ENCODE results near the gene DTNB.
"Not testable (repeated sequence)": the region's sequence is repeated elsewhere in the genome, so short reads cannot be mapped to it uniquely, and the experiment has no call there.

DTNB gene

DNA sequence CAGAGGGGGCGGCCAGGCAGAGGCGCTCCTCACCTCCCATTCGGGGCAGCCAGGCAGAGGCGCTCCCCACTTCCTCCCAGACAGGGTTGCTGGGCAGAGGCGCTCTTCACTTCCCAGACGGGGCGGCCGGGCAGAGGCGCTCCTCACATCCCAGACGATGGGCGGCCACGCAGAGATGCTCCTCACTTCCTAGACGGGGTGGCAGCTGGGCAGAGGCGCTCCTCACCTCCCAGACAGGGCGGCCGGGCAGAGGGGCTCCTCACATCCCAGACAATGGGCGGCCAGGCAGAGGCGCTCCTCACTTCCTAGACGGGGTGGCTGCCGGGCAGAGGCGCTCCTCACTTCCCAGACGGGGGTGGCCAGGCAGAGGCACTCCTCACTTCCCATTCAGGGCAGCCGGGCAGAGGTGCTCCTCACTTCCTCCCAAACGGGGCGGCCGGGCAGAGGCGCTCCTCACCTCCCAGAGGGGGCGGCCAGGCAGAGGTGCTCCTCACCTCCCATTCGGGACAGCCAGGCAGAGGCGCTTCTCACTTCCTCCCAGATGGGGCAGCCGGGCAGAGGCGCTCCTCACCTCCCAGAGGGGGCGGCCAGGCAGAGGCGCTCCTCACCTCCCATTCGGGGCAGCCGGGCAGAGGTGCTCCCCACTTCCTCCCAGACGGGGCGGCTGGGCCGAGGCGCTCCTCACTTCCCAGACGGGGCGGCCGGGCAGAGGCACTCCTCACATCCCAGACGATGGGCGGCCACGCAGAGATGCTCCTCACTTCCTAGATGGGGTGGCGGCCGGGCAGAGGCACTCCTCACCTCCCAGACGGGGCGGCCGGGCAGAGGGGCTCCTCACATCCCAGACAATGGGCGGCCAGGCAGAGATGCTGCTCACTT is 137.7 kb downstream of the DTNB start:
- DNase-seq = not testable (repeated sequence)

DNA sequence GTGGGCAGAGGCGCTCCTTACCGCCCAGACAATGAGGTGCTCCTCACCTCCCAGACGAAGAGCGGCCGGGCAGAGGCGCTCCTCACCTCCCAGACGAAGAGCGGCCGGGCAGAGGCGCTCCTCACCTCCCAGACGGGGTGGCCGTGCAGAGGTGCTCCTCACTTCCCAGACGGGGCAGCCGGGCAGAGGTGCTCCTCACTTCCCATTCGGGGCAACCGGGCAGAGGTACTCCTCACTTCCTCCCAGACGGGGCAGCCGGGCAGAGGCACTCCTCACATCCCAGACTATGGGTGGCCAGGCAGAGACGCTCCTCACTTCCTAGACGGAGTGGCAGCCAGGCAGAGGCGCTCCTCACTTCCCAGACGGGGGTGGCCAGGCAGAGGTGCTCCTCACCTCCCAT is 138.4 kb downstream of the DTNB start:
- not testable (repeated sequence) for DNase-seq

DNA sequence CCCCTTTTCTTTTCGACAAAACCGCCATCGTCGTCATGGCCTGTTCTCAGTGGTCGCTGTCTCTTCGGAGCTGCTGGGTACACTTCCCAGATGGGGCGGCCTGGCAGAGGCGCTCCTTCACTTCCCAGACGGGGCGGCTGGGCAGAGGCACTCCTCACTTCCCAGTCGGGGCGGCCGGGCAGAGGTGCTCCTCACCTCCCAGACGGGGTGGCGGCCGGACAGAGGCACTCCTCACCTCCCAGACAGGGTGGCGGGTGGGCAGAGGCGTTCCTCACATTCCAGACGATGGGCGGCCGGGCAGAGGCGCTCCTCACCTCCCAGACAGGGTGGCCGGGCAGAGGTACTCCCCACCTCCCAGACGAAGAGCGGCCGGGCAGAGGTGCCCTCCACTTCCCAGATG is 138.9 kb downstream of the DTNB start:
- DNase-seq = no peak

DNA sequence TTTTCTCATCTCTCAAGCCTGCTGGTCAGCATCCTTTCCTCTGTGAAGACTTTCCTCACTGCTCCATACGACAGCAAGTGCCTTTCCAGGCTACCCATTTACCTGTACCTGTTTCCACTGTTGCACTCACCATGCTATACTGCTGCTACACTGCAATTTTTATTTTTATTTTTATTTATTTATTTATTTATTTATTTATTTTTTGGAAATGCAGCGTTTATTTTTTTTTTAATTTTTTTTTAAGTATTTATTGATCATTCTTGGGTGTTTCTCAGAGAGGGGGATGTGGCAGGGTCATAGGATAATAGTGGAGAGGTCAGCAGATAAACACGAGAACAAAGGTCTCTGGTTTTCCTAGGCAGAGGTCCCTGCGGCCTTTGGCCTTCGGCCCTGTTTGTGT is 139.6 kb downstream of the DTNB start:
- DNase-seq = not testable (repeated sequence)

DNA sequence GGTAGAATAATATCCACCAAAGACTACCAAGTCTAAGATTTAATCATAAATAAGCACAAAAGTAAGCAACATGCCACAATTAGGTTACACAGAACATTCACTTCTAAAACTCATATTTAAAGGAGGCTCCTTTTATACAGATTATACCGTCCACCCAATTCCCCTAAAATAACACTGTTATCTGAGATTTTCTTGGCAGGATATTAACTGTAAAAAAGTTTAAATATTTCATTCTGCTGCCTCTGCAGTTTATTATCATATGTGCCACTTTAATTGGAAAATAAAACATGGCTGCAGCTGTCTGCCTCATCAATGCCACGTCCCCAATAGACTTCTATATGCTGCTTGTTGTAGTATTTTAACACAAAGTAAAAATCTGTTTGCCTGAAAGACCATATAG is 140.9 kb downstream of the DTNB start:
- no peak for DNase-seq

DNA sequence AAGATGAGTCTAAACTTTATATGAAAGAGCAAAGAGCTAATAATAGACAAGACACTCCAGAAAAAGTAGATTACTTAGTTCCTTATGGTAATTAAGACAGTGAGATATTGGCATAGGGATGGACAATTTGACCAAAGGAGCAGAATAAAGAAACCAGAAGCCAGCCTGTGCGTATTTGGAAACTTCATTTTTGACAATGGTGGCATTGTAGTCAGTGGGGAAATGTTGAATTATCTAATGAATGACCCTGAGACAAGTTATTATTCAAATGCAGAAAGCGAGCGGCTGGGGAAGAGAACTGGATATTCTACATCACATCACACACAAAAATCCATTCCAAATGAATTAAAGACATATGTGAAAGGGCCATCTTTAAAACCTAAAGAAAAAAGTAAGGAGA is 144.3 kb downstream of the DTNB start:
- no peak for DNase-seq

DNA sequence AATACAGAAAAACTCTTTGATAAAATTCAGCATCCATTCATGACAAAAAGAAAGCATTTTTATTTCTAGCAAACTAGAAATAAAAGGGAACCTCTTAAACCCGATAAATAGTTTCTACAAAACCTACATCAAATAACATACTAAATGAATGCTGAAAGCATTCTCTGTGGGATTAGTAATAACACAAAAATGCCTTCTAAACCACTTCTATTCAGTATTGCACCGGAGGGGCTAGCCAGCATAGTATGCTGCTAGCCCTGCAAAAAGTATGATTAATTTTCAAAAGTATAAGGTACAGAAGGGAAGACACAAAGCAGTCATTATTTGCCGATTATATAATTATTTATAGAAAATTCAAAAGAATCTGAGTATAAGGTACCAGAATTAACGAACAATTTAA is 145.2 kb downstream of the DTNB start:
- no peak for DNase-seq

DNA sequence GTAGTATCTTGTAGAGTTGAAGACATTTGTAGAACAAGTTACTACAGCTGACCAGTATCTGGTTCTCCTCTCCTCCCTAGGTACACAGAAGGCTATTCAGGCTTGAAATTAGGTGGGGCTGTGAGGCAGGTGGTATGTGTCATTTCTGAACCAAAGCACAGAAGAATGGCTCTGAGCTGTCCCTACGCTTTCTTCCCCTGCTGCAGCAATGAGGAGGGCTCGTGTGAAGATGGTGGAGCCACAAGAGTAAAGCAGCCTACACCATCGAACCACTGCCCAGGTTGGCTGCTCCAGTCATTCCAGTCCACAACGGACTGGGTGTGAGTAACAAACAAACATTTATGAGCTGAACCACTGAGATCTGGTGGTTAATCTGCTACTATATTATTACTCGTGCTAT is 148.9 kb downstream of the DTNB start:
- DNase-seq = no peak

DNA sequence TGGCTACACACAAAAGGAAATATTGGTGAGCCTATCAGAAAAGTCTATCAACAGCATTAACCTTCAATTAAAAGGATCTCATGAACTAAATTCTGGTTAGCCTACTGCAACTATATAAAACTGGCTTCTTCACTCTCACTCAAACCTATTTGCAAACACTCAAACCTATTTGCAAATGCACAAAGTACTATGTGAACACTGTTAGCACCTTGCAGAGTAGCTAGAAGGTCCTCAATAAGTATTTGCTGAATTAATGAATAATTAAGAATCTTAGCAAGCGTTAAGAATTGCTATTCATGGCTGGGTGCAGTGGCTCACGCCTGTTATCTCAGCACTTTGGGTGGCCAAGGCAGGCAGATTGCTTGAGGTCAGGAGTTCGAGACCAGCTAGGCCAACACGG is 150.3 kb downstream of the DTNB start:
- no peak for DNase-seq

DNA sequence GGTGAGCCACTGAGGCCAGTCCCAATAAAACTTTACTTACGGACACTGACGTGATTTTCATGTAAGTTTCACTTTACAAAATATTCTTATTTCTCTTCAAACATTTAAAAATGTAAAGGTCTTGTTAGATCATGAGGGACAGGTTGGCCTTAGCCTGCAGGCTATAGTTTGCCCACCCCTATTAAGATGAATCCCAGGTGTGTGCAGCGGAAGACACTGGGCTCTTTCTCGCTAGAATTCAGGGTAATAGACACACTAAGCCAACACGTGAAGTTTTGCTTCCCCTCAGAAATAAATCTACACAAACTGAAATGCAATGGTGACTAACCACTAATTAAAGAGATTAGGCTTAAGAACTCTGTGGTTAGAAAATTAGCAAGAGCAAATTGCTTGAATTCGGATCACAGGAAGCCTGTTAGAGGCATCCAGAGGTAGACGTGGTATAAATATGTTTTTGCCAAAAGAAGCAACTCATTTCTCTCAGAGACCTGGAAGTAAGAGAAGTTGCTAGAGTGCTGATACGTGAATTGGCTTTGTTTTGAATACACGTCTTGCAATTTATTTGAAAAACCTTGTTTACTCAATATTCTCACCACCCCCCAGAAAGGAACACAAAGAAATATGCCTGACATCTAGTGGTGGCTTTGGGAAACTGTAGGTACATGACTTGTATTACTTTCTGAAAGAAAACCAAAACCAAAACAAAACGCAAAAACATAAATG is 151.6 kb downstream of the DTNB start:
- peak; percentile 18 for DNase-seq

DNA sequence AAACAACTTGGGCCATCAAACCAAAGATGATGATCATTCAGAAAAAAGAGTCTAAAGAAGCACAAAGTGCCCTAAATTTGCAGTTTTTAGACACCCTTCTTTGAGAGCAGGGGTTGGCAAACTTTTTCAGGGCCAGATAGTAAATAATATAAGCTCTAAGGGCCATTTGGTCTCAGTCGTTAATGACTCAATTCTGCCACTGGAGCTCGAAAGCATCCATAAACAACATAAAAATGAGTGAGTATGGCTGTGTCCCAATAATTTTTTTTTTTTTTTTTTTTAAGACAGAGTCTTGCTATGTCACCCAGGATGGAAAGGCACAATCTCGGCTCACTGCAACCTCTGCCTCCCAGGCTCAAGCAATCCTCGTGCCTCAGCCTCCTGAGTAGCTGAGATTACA is 152.3 kb downstream of the DTNB start:
- DNase-seq = no peak

DNA sequence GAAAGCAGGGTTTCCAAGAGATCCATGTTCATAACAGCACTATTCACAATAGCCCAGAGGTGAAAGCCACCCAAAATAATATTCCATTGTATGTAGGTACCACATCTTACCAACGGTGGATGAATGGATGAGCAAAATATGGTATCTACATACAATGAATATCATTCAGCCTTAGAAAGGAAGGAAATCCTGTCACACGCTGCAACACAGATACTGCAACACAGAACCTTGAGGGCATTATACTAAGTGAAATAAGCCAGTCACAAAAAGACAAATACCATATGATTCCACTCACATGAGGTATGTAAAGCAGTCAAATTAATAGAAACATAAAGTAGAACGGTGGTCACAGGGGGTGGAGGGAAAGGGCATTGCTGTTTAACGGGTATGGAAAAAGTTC is 155.7 kb downstream of the DTNB start:
- DNase-seq = no peak

DNA sequence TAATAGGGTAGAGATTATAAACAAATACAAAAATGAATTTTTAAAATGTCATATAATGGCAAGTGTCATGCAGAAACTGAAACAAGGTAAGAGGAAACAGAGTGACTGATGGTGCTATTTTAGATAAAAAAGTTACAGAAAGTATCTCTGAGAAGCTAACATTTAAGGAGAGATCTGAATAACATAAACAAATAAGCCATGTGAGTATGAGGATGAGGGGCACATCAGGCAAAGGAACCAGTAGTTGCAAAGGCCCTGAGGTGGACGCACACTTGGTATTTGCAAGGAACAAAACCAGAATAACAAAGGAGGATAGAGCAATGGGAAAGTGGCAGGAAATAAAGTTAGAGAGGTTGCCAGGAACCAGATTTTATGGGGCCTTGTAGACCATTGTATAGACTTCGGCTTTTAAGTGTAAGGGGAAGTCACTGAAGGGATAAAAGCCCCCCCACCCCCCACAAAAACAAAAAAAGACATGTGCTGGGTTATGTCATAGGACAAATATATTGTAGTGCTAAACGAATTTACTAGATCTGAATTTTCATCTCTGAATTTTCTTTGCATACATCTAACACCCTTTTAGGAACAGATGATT is 159.2 kb downstream of the DTNB start:
- DNase-seq = no peak

DNA sequence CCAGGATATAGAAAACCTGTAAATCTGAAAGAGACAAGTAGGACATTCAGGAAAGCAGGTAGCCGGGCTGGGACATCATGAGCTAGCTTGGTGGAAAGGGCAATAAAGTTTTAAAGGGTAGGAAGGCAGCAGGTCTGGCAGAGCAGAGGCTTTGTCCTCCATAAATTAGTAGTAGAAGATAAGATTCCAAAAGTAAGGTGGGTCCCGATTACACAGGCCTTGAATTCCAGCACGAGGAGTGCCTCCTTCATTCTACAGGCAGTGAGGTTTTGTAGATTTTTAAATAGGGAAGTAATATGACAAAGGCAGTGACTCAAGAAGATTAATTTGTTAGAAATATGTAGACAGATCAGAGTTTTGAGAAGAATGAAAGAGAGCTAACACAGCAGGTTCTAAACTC is 160.7 kb downstream of the DTNB start:
- no peak for DNase-seq

DNA sequence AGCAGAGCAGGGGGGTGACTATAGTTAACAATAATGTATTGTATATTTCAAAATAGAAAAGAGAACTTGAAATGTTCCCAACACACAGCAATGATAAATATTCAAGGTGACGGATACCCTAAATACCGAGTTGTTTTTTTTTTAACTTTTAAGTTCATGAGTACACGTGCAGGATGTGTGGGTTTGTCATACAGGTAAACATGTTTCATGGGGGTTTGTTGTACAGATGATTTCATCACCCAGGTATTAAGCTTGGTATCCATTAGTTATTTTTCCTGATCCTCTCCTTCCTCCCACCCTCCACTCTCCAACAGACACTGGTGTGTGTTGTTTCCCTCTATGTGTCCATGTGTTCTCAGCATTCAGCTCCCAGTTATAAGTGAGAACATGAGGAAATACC is 167.2 kb downstream of the DTNB start:
- no peak for DNase-seq

DNA sequence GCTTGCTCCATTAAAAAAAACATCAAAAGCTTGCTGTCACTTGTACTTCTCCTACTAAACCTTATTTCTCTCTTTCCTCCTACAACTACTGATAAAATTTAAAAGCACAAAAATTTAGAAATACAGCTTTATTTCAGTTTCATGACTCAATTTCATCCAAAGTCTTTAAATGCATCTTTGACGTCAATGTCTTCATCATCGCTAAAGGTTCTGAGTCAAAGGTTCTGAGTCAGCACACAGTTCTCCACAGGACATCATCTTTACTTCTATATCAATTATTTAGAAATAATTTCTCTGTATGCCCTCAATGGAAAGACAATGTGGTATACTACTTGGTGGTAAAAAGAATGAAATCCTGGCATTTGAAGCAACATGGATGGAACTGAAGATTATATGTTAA is 167.8 kb downstream of the DTNB start:
- no peak for DNase-seq

DNA sequence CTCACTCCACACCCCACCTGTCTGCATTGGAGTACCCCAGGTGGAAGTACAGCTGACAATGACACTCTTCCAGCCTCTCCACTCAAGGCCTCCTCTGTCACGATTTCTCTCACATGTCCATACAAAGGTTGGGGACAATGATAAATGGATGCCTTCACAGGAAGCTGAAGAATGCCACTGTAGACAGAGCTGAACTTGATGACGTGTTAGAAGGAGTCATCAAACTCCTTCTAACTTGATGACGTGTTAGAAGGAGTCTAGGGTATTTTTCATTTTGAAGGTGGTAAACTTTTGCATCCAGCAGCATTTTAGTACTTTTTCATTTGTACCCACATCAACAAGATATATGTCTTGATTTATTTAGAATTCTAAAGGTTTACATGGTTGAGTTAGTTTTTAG is 168.2 kb downstream of the DTNB start:
- no peak for DNase-seq

DNA sequence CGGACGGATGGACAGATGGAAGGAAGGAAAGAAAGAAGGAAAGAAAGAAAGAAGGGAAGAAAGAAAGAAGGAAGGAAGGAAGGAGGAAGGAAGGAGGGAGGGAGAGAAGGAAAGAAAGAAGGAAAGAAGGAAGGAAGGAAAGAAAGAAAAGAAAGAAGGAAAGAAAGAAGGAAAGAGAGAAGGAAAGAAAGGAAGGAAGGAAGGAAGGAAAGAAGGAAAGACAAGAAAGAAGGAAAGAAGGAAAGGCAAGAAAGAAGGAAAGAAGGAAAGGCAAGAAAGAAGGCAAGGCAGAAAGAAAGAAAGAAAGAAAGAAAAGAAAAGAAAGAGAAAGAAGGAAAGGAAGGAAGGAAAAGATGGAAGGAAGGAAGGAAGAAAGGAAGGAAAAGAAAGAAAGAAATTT is 169.1 kb downstream of the DTNB start:
- DNase-seq = no peak

DNA sequence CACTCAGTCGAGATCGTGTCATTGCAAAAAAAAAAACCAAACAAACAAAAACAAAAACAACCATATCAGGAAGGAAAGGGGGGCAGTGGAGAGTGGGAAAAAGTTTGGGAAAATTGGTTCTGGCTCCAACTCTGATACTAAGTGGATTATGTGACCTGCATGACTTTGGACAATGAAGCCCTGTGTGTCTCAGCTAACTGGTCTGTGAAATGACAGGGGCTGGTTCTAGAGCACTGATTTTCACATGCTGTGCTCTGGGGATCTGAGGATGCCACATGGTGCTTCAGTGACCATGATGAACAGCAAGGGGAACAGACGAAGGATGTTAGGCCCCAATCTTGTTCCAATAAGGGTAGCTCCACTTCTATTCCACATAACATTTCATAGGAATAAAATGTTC is 174.2 kb downstream of the DTNB start:
- no peak for DNase-seq

DNA sequence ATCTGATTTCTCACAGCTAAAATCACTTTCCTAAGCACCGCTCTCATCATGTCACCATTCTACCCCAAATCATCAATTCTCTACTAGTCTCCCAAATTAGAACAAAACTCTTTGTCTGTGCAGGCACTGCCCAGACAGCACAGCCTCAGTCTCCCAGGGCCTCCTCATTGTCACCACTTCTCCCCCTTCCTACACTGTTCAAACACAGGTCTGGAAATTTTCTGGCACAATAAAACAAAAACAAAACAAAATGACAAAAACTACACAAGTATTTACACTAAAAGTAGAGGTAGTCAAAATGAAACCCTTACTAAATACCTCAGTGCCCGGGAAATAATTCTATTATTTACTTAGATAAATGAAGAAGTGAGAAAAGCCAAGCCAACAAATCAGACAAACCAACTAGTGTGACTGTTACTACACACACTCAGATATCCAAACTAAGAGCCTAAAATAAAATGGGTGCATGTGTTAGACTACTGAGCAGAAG is 175.4 kb downstream of the DTNB start:
- DNase-seq = no peak

DNA sequence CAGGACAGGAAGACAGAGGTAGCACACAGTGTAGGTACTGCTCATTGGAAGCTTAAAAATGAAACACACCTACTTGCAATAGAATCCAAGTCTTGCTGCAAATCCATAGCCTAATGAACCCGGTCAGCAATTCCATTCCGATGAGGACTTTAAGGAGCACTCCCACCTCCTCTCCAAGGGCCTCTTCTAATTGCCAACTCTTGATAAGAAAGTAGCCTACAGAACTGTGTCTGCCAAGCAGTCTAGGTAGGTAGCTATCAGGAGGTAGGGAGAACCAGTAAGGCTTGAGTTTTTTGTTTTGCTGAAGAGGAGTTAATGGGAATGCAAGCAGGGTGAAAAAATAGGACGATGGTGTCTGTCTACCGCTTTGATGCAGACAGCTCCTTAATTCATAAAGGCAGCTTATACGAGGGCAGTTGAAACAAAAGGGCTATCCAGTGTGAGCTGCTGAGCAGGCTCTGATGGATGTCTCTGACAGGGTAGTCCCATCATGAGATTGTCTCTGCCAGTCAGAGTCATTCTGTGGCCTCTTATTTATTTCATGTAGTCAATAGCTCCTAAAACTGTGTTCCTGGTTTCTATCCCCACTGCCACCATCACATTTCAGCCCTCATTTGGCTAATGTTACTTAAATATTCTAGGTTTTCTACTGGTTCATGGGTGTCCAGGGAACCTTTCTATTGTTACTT is 176.0 kb downstream of the DTNB start:
- no peak for DNase-seq

DNA sequence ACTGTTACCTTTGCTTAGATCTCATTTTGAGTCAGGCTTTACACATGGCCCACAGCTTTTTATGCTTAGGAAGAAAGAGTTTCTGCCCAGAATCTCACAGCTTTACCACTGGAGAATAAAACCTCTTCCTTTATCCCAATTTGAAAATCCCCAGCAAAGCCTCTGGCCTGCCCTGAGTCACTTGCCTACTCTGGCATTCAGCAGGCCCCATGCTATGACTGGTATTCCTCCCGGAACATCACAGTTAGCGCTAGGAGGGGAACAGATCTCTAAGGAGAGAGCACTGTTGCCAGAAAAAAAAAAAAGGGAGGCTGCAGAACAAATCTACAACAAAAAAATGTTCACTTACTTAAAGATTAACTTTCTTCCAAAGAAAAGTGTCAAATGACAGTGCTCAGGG is 178.8 kb downstream of the DTNB start:
- no peak for DNase-seq

DNA sequence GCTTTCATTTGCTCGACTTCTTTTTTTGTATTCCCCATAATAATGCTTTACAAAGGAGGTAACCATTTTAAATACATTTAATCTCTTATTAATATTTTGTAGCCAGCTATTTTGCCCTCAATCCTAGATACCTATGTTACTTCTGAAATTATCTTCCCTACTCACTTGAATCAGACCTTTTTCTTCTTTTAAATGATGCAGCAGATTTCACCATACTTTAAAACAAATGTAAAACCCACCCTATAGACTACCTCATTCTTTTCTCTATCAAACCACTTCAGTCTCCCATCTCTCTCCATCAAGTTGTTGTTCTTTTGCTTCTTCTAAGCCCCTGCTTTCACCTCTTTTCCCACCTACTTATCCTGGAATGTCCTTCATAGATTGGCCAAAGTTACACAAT is 180.2 kb downstream of the DTNB start:
- DNase-seq = no peak

All from NCI-H1436 treated with DMSO at 0.1 percent for 48 hours (cell line).